Bronchial epithelial cell (primary cell): ENCODE measurements around the gene ZBTB45. TPM values are rescaled to one million over a fixed set of nuclear protein-coding genes. Genes with fewer than 3 reads are reported as not detected.

Source experiments
- DNase-seq: peaks from one replicate; pipeline ENCODE4 v3.0.0-alpha.2; 2010; ENCODE audit warnings: low read depth
- FAIRE-seq: peaks from 2 replicates; lab custom pipeline; 2011; peaks lifted over from hg19 to GRCh38; lab: Jason Lieb, UNC
- H3K27me3 ChIP-seq: 2 replicates; pipeline ENCODE4 v1.5.1; 2011; ENCODE audit warnings: low read length; ENCODE audit not compliant: control insufficient read depth, insufficient read depth
- H3K36me3 ChIP-seq: 2 replicates; pipeline ENCODE4 v1.5.1; 2011; ENCODE audit warnings: low read length; ENCODE audit not compliant: control insufficient read depth, insufficient read depth
- H3K4me3 ChIP-seq: 2 replicates; pipeline ENCODE4 v1.5.1; 2011; ENCODE audit warnings: mild to moderate bottlenecking, low read depth, low read length, control low read depth
- total RNA-seq: library from RNA; depleted of rRNA; stranded (reverse); fragments of >200 nt; gene quantifications from 2 replicates; pipeline ENCODE4 v1.2.1, GENCODE V29; 2014
- TF ChIP-seq, protein P1 (sequence below): IDR thresholded peaks from 2 replicates; pipeline ENCODE4 v1.5.1; 2011; ENCODE audit warnings: mild to moderate bottlenecking, moderate library complexity, low read length, control low read depth, inconsistent platforms; ENCODE audit not compliant: insufficient read depth, severe bottlenecking

ZBTB45 gene
- total RNA-seq, 1 donor from 2014 or later = 3.4 TPM

DNA sequence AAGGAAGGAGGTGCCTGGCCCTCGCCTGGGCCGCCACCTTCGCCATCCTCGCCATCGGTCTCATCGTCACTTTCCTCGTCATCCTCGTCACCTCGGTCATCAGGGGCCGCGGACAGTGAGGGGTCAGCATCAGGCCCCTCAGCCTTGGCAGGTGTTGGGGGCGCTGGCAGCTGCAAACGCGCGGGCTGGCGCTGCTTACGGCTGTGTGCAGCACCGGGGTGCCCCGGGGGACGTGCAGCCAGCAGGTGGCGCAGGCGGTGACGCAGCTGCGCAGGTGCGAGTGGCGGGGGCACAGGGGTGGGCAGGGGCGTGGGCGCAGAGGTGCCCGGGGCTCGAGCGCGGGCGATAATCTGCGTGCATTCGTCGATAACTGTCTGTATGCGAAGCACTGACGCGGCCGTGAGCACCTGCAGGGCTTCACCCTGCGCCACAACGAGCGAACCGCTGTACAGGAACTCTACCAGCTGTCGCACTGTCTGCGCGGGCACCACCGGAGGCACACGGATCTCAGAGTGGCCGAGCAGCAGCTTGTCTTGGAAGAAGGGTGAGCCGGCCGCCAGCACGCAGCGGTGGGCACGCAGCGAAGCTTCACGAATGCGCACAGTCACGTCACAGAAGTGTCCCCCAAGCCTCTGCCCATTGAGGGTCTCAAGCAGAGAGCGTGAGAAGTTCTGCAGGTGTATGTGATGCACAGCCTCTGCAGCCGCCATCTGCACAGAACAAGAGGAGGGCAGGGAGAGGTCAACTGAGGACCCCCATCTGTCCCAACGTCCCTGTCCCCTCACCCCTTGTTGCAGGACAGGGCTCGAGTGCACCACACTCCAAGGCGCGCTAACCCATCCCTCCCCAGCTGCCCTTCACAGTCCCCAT, 2.4 kb downstream of the ZBTB45 start:
- DNase-seq = no peak
- Histone ChIP-seq H3K4me3 (no peak overlapping the region), H3K27me3 (no peaks in the 10 kb centered on the region), H3K36me3 (peaks cover 2% of the 10 kb centered on the region)
- FAIRE-seq = no peak
- TF ChIP-seq, protein P1, sequence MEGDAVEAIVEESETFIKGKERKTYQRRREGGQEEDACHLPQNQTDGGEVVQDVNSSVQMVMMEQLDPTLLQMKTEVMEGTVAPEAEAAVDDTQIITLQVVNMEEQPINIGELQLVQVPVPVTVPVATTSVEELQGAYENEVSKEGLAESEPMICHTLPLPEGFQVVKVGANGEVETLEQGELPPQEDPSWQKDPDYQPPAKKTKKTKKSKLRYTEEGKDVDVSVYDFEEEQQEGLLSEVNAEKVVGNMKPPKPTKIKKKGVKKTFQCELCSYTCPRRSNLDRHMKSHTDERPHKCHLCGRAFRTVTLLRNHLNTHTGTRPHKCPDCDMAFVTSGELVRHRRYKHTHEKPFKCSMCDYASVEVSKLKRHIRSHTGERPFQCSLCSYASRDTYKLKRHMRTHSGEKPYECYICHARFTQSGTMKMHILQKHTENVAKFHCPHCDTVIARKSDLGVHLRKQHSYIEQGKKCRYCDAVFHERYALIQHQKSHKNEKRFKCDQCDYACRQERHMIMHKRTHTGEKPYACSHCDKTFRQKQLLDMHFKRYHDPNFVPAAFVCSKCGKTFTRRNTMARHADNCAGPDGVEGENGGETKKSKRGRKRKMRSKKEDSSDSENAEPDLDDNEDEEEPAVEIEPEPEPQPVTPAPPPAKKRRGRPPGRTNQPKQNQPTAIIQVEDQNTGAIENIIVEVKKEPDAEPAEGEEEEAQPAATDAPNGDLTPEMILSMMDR = no peak

DNA sequence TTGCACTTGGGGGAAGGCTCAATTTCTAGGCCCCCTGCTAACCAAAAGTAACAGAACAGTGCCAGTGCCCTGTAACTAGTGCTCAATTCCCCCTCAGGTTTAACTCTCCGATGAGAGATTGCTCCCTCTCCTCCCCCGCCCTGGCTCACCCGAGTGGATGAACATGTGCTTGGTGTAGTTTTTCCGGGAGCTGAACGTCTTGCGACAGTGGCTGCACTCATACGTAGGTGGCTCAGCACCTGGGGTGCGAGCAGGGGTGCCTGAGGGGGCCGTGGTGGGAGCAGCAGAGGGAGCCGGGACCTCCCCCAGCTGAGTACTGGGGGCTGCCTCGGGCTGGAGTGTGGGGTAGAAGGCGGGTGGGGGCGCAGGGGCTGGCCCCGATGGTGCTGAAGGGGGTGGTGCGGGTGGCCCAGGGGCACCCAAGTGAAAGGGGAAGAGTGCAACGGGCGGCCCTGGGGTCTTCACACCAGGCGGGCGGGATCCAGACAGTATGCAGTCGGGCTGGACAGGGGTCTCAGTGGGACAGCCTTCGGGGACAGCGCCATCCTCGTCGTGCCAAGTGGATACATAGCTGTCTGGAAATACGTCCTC, 3.3 kb downstream of the ZBTB45 start:
- TF ChIP-seq, protein P1 = no peak
- FAIRE-seq (no peak), DNase-seq (no peak)
- H3K4me3 ChIP-seq = no peak overlapping the region
- H3K36me3 ChIP-seq = peaks cover 2% of the 10 kb centered on the region
- no peaks in the 10 kb centered on the region for H3K27me3 ChIP-seq

DNA sequence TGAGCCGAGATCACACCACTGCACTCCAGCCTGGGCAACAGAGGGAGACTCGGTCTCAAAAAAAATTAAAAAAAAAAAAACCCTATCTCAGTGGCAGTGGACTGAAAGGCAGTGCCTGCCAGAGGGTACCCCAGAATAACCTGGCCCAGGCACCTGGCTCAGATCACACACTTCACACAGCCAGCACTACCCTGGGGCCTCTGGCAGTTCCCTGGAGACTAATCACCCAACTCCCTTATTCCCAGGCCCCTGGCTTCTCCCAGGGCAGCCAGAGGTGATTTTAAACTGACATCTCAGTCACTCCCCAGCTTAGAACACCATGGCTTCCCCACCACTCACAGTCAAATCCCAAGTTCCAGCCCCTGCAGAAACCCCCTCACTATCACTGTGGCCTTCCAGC, 4.4 kb downstream of the ZBTB45 start:
- no peak for FAIRE-seq

DNA sequence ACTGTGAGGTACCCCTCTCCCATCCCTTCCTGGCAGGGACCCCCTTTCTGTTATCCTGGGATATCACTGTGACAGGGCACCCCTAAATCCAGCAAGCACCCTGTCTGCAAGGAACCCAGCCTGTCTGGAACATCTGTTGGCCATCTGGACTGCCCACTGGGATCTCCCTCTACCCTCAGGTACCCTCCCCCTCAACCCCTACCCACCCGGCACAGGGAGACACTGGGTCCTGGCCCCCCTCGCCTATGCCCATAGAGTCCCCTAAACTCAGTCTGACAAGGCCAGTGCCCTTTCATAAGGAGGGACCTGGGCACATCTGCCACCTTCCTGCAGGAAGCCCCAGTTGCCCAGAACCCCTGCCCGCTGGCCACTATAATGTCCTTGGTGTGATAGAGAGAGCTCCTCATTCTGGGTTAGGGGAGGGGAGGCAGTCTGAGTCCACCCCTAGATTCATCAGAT, 5.0 kb downstream of the ZBTB45 start:
- no peaks in the 10 kb centered on the region for H3K27me3 ChIP-seq
- DNase-seq (no peak), FAIRE-seq (no peak)
- TF ChIP-seq, protein P1 = no peak
- peak overlapping the region; percentile 37 for H3K4me3 ChIP-seq
- peaks cover 2% of the 10 kb centered on the region for H3K36me3 ChIP-seq

More for the DNA sequence above, 4.4 kb downstream of the ZBTB45 start:
- no peak for DNase-seq
- Histone ChIP-seq H3K27me3 (no peaks in the 10 kb centered on the region), H3K4me3 (no peak overlapping the region), H3K36me3 (peaks cover 2% of the 10 kb centered on the region)
- TF ChIP-seq, protein P1 = no peak

DNA sequence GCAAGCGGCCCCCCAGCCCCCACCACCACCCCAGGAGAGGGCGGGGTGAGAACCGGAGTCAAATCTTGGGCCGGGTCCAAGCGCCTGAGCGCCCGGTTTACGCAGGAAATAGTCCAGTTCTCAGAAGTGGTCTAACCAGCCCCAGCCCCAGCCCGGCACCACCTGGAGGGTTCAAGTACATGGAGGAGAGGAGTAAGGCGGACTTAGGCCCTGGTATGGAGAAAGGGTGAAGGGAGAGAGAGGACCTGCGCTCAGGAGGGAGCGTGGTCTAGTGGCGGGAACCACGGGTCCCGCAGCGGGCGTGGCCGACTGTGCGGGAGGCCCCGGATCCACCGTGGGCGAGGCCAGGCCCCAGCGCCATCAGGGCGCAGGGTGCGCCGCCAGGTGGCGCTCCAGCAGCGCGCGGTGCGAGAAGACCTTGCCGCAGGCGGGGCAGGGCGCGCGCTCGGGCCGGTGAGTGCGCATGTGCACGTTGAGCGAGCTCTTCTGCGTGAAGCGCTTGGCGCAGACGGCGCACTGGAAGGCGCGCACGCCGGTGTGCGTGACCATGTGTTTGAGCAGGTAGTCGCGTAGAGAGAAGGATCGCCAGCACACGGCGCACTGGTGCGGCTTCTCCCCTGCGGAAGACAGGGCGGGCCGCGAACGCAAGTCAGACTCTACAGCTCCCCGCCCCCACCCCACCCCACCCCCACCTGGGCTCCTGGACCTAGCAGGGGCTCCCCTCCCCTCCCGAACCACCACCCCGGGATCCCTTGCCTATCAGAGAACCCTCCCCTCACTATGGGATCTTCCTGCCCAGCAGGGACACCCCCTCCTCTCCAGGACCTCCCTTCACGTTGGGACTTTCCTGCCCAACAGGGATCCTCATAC, 5.7 kb downstream of the ZBTB45 start:
- H3K36me3 ChIP-seq = peaks cover 2% of the 10 kb centered on the region
- TF ChIP-seq, protein P1 = peak; percentile 94
- H3K4me3 ChIP-seq = peak overlapping the region; percentile 37
- no peaks in the 10 kb centered on the region for H3K27me3 ChIP-seq
- FAIRE-seq (no peak), DNase-seq (peak; percentile 77)
